Endothelial cell (in vitro differentiated cells): ENCODE results near the gene TBX6. TPM values are rescaled to one million over a fixed set of nuclear protein-coding genes. Genes with fewer than 3 reads are reported as not detected.

Source experiments
- DNase-seq: peaks from one replicate; pipeline ENCODE4 v3.0.0; 2021; ENCODE audit warnings: low spot score
- H3K27ac Mint-ChIP-seq: one replicate; pipeline ENCODE4 v1.8.0; 2021; ENCODE audit warnings: mixed read lengths, inconsistent platforms; ENCODE audit not compliant: unreplicated experiment
- H3K27me3 Mint-ChIP-seq: one replicate; pipeline ENCODE4 v1.8.0; 2021; ENCODE audit warnings: mild to moderate bottlenecking, moderate library complexity, mixed read lengths, inconsistent platforms; ENCODE audit not compliant: unreplicated experiment
- H3K36me3 Mint-ChIP-seq: one replicate; pipeline ENCODE4 v1.8.0; 2021; ENCODE audit warnings: mild to moderate bottlenecking, low read depth, mixed read lengths, inconsistent platforms; ENCODE audit not compliant: unreplicated experiment
- H3K4me1 Mint-ChIP-seq: one replicate; pipeline ENCODE4 v1.8.0; 2021; ENCODE audit warnings: mild to moderate bottlenecking, mixed read lengths, inconsistent platforms; ENCODE audit not compliant: unreplicated experiment
- H3K4me3 Mint-ChIP-seq: one replicate; pipeline ENCODE4 v1.8.0; 2021; ENCODE audit warnings: mild to moderate bottlenecking, mixed read lengths, inconsistent platforms; ENCODE audit not compliant: unreplicated experiment
- H3K9me3 Mint-ChIP-seq: one replicate; pipeline ENCODE4 v1.8.0; 2021; ENCODE audit warnings: mixed read lengths, inconsistent platforms; ENCODE audit not compliant: unreplicated experiment
- total RNA-seq: library from RNA; stranded (reverse); fragmentation: NEBNext Ultra II Directional; extraction: Animal tissue kit (Norgen Biotek cat#: 25700); gene quantifications from one replicate; pipeline ENCODE4 v1.2.1, GENCODE V29; 2021; ENCODE audit not compliant: unreplicated experiment
- TF ChIP-seq, protein P1 (sequence below): fragments of 200-600 bp; sonication (generic); IDR thresholded peaks from one replicate; pipeline ENCODE4 v1.5.0; 2021; ENCODE audit warnings: antibody characterized with exemption; ENCODE audit not compliant: unreplicated experiment

Gene TBX6
- total RNA-seq, 1 donor from 2014 or later: 2.6 TPM

- Mint-ChIP-seq H3K27ac (peak within 1 kb of the TSS; percentile 90), H3K4me1 (peaks cover 14% of the 10 kb centered on the region), H3K36me3 (peaks cover 33% of the 10 kb centered on the region), H3K9me3 (no peaks in the 10 kb centered on the region), H3K27me3 (peaks cover 12% of the 10 kb centered on the region), H3K4me3 (peak within 1 kb of the TSS; percentile 92)
- DNase-seq: peak; percentile 94
- TF ChIP-seq, protein P1, sequence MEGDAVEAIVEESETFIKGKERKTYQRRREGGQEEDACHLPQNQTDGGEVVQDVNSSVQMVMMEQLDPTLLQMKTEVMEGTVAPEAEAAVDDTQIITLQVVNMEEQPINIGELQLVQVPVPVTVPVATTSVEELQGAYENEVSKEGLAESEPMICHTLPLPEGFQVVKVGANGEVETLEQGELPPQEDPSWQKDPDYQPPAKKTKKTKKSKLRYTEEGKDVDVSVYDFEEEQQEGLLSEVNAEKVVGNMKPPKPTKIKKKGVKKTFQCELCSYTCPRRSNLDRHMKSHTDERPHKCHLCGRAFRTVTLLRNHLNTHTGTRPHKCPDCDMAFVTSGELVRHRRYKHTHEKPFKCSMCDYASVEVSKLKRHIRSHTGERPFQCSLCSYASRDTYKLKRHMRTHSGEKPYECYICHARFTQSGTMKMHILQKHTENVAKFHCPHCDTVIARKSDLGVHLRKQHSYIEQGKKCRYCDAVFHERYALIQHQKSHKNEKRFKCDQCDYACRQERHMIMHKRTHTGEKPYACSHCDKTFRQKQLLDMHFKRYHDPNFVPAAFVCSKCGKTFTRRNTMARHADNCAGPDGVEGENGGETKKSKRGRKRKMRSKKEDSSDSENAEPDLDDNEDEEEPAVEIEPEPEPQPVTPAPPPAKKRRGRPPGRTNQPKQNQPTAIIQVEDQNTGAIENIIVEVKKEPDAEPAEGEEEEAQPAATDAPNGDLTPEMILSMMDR: no peak
Measured at GRCh38 chr16:30065102-30065942, 26.4 kb downstream of the TBX6 start, which contains the start of gene ALDOA. TSS of gene ALDOA (plus strand) at chr16:30065760. CDS start at chr16:30066898, 1,138 bp downstream.

- TF ChIP-seq, protein P1: no peak
- no peak for DNase-seq
- peak overlapping the region; percentile 91 for H3K4me3 Mint-ChIP-seq
- H3K27ac Mint-ChIP-seq: no peak overlapping the region
- H3K9me3 Mint-ChIP-seq: no peaks in the 10 kb centered on the region
- peaks cover 12% of the 10 kb centered on the region for H3K27me3 Mint-ChIP-seq
- H3K4me1 Mint-ChIP-seq: peaks cover 14% of the 10 kb centered on the region
- peaks cover 29% of the 10 kb centered on the region for H3K36me3 Mint-ChIP-seq
Measured at GRCh38 chr16:30064729-30065101, 27.0 kb downstream of the TBX6 start.

DNA sequence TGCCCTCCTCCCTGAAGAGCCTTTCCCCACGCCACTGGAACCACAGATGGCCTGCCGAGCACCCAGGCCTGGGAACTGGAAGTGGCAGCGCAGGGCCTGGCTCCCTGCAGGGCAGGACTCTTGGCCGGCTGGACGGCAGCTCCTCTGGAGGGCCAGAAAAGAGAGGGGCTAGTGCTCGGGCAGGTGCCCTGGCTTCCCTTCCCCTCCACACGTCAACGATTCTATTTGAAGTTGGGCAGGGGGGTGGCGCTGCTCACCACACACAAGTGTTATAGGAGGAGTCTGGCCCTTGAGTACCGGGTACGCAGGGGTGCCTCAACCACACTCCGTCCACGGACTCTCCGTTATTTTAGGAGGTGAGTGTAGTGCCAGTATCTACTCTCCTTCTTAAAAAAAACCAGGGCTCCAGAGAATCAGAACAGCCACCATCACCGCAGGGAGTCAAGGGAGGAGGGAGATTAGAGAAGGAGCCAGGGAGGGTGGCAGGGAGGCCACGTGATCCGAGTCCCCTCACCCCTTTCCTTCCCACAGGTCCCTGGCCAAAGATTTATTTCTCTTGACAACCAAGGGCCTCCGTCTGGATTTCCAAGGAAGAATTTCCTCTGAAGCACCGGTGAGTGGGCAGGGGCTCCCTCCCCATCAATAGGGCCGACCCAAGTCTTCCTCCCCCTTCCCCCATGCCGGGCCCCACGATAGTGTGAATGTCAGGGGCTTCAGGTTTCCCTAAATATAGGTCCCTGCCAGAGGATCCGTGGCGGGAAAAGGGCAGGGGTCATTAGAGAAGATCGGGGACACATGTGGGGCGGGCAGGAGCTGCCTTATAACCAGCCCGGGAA is 27.6 kb downstream of the TBX6 start:
- no peak overlapping the region for H3K27ac Mint-ChIP-seq
- no peaks in the 10 kb centered on the region for H3K9me3 Mint-ChIP-seq
- peak; percentile 23 for DNase-seq
- H3K4me1 Mint-ChIP-seq: peaks cover 14% of the 10 kb centered on the region
- TF ChIP-seq, protein P1: no peak
- peaks cover 25% of the 10 kb centered on the region for H3K36me3 Mint-ChIP-seq
- peak overlapping the region; percentile 85 for H3K4me3 Mint-ChIP-seq
- peaks cover 7% of the 10 kb centered on the region for H3K27me3 Mint-ChIP-seq

DNA sequence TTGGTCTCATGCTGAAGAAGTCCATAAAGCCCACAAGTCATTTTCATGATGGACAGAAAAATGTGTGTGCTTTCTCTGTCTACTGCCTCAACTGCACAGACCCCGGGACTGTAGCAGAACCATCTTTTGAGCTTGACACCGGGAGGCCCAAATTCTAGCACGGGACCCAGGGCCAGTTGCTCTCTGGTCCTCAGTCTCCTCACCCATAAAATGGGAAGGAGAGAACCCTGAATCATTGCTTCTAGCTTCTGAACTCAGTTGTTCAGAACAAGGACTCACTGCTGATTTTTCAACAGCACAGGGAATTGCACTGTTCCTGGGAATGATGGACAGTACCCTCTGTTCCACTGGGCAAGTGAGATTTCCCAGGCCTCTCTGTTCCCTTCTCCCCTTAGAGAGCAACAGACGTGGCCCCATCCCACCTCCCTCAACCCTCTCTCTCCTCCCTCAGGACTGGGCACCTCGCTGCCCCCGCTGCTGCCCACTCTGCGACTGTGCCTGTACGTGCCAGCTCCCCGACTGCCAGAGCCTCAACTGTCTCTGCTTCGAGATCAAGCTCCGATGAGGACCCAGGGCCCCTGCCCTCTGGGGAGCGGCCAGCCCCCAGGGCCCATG is 28.3 kb downstream of the TBX6 start:
- Mint-ChIP-seq H3K4me3 (no peak overlapping the region), H3K4me1 (peaks cover 14% of the 10 kb centered on the region), H3K27me3 (peaks cover 6% of the 10 kb centered on the region), H3K9me3 (no peaks in the 10 kb centered on the region), H3K36me3 (peaks cover 20% of the 10 kb centered on the region), H3K27ac (no peak overlapping the region)
- DNase-seq: no peak
- TF ChIP-seq, protein P1: no peak
